ENCODE results near the gene AOAH. TPM values are rescaled to one million over a fixed set of nuclear protein-coding genes. Genes with fewer than 3 reads are reported as not detected.
"Not testable (repeated sequence)": the region's sequence is repeated elsewhere in the genome, so short reads cannot be mapped to it uniquely, and the experiment has no call there.

AOAH gene
- polyA plus RNA-seq, 1 donor: 17.8 TPM

DNA sequence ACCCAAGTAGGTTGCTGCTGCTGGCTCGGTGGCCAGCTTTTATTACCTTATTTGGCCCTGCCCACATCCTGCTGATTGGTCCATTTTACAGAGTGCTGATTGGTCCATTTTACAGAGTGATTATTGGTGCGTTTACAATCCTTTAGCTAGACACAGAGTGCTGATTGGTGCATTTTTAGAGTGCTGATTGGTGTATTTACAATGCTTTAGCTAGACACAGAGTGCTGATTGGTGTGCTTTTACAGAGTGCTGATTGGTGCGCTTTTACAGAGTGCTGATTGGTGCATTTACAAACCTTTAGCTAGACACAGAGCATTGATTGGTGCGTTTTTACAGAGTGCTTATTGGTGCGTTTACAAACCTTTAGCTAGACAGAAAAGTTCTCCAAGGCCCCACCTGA lies 219.7 kb downstream of the AOAH start:
- H3K4me3 ChIP-seq (ENCODE audit: low read length); H3K36me3 ChIP-seq (ENCODE audit: control insufficient read depth, insufficient read depth, low read length); H3K4me1 ChIP-seq (ENCODE audit: control insufficient read depth, insufficient read depth, low read length); H3K27ac ChIP-seq (ENCODE audit: low read length); DNase-seq; H3K27me3 ChIP-seq (ENCODE audit: control insufficient read depth, insufficient read depth, low read length); H3K9me3 ChIP-seq (ENCODE audit: control insufficient read depth, low read depth, low read length): not testable (repeated sequence)
- whole genome bisulfite sequencing (ENCODE audit: insufficient coverage, low lambda C conversion rate): no CpG with 5 or more reads among the region's 5 CpGs

DNA sequence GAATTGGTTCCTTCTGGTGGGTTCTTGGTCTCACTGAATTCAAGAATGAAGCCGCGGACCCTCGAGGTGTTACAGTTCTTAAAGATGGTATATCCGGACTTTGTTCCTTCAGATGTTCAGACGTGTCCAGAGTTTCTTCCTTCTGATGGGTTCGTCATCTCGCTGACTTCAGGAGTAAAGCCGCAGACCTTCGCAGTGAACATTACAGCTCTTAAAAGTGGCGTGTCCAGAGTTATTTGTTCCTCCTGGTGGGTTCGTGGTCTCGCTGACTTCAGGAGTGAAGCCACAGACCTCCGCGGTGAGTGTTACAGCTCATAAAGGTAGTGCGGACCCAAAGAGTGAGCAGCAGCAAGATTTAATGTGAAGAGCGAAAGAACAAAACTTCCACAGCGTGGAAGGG lies 220.1 kb downstream of the AOAH start:
- not testable (repeated sequence) for H3K36me3 ChIP-seq (ENCODE audit: control insufficient read depth, insufficient read depth, low read length); H3K9me3 ChIP-seq (ENCODE audit: control insufficient read depth, low read depth, low read length); H3K4me1 ChIP-seq (ENCODE audit: control insufficient read depth, insufficient read depth, low read length); H3K27me3 ChIP-seq (ENCODE audit: control insufficient read depth, insufficient read depth, low read length); H3K4me3 ChIP-seq (ENCODE audit: low read length); DNase-seq; H3K27ac ChIP-seq (ENCODE audit: low read length)
- 100% methylated on average over 1 of the region's 17 CpGs for WGBS (ENCODE audit: insufficient coverage, low lambda C conversion rate)

DNA sequence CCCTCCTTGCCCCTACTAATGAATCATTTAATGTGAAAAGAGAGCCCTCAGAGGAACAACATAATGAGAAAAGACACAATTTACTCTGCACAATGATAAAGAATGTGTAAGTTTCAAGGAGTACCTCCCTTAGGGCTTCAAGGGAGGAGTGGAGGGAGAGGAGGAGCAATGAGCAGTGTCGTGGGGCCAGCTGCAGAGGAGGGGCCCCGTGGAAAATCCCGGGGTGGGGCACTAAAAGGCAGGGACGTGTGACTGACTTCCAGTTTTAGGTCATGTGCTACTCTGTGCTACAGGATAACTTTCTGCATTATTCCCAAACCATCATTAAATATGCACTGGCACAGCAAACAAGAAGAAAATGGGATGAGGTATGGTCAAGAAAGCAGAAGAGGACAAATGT lies 226.5 kb downstream of the AOAH start:
- Histone ChIP-seq H3K36me3 (ENCODE audit: control insufficient read depth, insufficient read depth, low read length) (no peaks in the 10 kb centered on the region), H3K4me1 (ENCODE audit: control insufficient read depth, insufficient read depth, low read length) (no peaks in the 10 kb centered on the region), H3K4me3 (ENCODE audit: low read length) (no peak overlapping the region), H3K27me3 (ENCODE audit: control insufficient read depth, insufficient read depth, low read length) (no peaks in the 10 kb centered on the region), H3K27ac (ENCODE audit: low read length) (no peak overlapping the region), H3K9me3 (ENCODE audit: control insufficient read depth, low read depth, low read length) (no peaks in the 10 kb centered on the region)
- WGBS (ENCODE audit: insufficient coverage, low lambda C conversion rate): no CpG with 5 or more reads among the region's 4 CpGs
- DNase-seq: no peak

DNA sequence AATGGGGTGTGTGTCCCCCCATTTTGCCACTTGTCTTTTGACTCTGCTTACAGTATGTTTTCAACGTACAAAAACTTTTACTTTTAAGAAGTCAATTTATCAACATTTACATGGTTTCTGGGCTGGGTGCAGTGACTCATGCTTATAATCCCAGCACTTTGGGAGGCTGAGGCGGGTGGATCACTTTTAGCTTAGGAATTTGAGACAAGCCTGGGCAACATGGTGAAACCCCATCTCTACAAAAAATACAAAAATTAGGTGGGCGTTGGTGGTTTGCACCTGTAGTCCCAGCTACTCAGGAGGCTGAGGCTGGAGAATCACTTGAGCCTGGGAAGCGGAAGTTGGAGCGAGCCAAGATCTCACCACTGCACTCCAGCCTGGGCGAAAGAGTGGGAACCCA lies 227.1 kb downstream of the AOAH start:
- H3K27ac ChIP-seq (ENCODE audit: low read length); DNase-seq; H3K9me3 ChIP-seq (ENCODE audit: control insufficient read depth, low read depth, low read length); H3K27me3 ChIP-seq (ENCODE audit: control insufficient read depth, insufficient read depth, low read length); H3K4me3 ChIP-seq (ENCODE audit: low read length); H3K36me3 ChIP-seq (ENCODE audit: control insufficient read depth, insufficient read depth, low read length); H3K4me1 ChIP-seq (ENCODE audit: control insufficient read depth, insufficient read depth, low read length): not testable (repeated sequence)
- WGBS (ENCODE audit: insufficient coverage, low lambda C conversion rate): no CpG with 5 or more reads among the region's 6 CpGs

DNA sequence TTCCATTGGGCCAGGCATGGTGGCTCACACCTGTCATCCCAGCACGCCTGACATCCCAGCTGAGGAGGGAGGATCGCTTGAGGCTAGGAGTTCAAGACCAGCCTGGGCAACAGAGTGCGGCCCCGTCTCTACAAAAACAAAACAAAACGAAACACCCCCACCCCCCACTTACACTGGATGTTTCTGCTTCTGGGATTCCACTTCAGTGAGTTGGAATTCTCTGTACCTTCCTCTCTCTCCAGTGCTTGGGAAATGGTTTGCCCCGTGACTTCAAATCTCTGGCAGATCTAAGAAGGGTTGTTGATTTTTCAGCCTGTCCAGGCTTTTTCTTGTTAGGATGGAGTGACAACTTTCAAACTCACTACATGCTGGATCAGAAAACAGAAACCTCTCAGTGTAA lies 227.7 kb downstream of the AOAH start:
- no peak overlapping the region for H3K4me3 ChIP-seq (ENCODE audit: low read length)
- no peaks in the 10 kb centered on the region for H3K9me3 ChIP-seq (ENCODE audit: control insufficient read depth, low read depth, low read length)
- no peaks in the 10 kb centered on the region for H3K4me1 ChIP-seq (ENCODE audit: control insufficient read depth, insufficient read depth, low read length)
- no peak for DNase-seq
- H3K36me3 ChIP-seq (ENCODE audit: control insufficient read depth, insufficient read depth, low read length): no peaks in the 10 kb centered on the region
- WGBS (ENCODE audit: insufficient coverage, low lambda C conversion rate): 83% methylated on average over 1 of the region's 6 CpGs
- H3K27ac ChIP-seq (ENCODE audit: low read length): no peak overlapping the region
- H3K27me3 ChIP-seq (ENCODE audit: control insufficient read depth, insufficient read depth, low read length): no peaks in the 10 kb centered on the region

DNA sequence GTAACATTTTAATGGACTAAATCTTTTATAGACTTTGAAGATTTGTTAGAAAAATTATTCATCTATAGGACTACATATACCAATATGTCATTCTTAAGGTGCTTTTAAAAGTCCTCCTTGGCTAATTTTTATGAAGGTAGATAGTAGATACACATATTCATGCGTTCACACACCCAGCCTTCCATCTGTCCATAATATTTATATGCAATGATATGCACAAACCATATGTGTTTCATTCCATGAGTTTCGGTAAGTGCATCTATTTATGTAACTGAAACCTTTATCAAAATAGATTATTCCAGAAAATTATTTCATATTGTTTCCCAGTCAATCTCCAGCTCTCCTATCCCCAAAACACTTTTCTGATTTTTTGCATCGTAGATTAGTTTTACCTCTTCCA lies 233.0 kb downstream of the AOAH start:
- Histone ChIP-seq H3K4me1 (ENCODE audit: control insufficient read depth, insufficient read depth, low read length) (no peaks in the 10 kb centered on the region), H3K4me3 (ENCODE audit: low read length) (no peak overlapping the region), H3K9me3 (ENCODE audit: control insufficient read depth, low read depth, low read length) (no peaks in the 10 kb centered on the region), H3K27ac (ENCODE audit: low read length) (no peak overlapping the region), H3K27me3 (ENCODE audit: control insufficient read depth, insufficient read depth, low read length) (no peaks in the 10 kb centered on the region), H3K36me3 (ENCODE audit: control insufficient read depth, insufficient read depth, low read length) (no peaks in the 10 kb centered on the region)
- no peak for DNase-seq
- 93% methylated on average over 2 of the region's 3 CpGs for WGBS (ENCODE audit: insufficient coverage, low lambda C conversion rate)

DNA sequence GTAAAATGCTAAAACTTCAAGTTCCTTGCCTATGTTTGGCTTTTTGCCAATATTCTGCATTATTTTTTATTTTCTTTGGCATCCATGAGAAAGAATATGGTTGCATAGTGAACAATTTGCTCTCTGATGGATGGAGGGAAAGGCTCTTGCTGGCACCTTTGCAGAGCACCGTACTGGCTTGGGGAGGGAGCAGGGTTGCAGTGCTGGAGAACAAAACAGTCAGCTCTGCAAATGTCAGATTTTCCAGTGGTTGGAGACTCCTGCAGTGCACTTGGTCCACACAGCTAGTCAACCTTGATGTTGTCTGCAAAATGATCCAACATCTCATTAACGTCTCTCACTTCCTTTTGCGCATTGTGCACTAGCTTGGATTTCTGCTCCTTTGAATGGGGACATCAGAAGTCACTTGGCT lies 233.9 kb downstream of the AOAH start:
- H3K27ac ChIP-seq (ENCODE audit: low read length): no peak overlapping the region
- no peaks in the 10 kb centered on the region for H3K4me1 ChIP-seq (ENCODE audit: control insufficient read depth, insufficient read depth, low read length)
- no CpG with 5 or more reads among the region's 3 CpGs for WGBS (ENCODE audit: insufficient coverage, low lambda C conversion rate)
- H3K4me3 ChIP-seq (ENCODE audit: low read length): no peak overlapping the region
- no peaks in the 10 kb centered on the region for H3K27me3 ChIP-seq (ENCODE audit: control insufficient read depth, insufficient read depth, low read length)
- H3K36me3 ChIP-seq (ENCODE audit: control insufficient read depth, insufficient read depth, low read length): no peaks in the 10 kb centered on the region
- H3K9me3 ChIP-seq (ENCODE audit: control insufficient read depth, low read depth, low read length): no peaks in the 10 kb centered on the region
- DNase-seq: no peak

DNA sequence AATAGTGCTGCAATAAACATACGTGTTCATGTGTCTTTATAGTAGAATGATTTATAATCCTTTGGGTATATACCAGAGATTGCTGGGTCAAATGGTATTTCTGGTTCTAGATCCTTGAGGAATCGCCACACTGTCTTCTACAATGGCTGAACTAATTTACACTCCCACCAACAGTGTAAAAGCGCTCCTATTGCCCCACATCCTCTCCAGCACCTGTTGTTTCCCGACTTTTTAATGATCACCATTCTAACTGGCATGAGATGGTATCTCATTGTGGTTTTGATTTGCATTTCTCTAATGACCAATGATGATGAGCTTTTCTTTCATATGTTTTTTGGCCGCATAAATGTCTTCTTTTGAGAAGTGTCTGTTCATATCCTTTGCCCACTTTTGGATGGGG lies 235.6 kb downstream of the AOAH start:
- not testable (repeated sequence) for H3K4me3 ChIP-seq (ENCODE audit: low read length); H3K36me3 ChIP-seq (ENCODE audit: control insufficient read depth, insufficient read depth, low read length); DNase-seq; H3K27me3 ChIP-seq (ENCODE audit: control insufficient read depth, insufficient read depth, low read length); H3K9me3 ChIP-seq (ENCODE audit: control insufficient read depth, low read depth, low read length); H3K4me1 ChIP-seq (ENCODE audit: control insufficient read depth, insufficient read depth, low read length); H3K27ac ChIP-seq (ENCODE audit: low read length)
- no CpG with 5 or more reads among the region's 5 CpGs for WGBS (ENCODE audit: insufficient coverage, low lambda C conversion rate)

DNA sequence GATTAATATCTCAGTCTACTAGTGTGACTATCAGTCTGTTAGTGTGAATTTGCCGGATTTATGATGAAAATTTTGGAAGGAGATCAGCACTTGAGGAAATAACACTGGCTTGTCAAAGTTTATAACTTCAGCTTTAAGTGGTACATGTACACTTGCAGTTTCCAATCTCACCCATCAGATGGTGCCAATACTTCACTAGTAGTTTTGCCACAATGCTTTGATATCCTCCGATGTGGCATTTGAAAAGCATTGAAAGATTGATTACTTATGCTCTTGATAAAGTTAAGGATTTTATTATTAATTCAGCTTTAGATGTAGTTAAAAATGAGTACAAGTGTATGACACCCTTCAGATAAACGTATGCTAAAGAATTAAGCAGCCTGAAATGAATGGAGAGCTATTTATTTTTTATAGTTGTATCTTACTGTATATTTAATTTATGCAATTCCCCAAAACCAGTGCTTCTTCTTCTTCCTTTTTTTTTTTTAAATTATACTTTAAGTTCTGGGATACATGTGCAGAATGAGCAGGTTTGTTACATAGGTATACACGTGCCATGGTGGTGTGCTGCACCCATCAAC lies 236.4 kb downstream of the AOAH start:
- peak; percentile 33 to 51 for DNase-seq
- Histone ChIP-seq H3K36me3 (ENCODE audit: control insufficient read depth, insufficient read depth, low read length) (no peaks in the 10 kb centered on the region), H3K27me3 (ENCODE audit: control insufficient read depth, insufficient read depth, low read length) (no peaks in the 10 kb centered on the region), H3K27ac (ENCODE audit: low read length) (no peak overlapping the region), H3K9me3 (ENCODE audit: control insufficient read depth, low read depth, low read length) (no peaks in the 10 kb centered on the region), H3K4me1 (ENCODE audit: control insufficient read depth, insufficient read depth, low read length) (no peaks in the 10 kb centered on the region), H3K4me3 (ENCODE audit: low read length) (no peak overlapping the region)
- WGBS (ENCODE audit: insufficient coverage, low lambda C conversion rate): no CpG with 5 or more reads among the region's 4 CpGs

DNA sequence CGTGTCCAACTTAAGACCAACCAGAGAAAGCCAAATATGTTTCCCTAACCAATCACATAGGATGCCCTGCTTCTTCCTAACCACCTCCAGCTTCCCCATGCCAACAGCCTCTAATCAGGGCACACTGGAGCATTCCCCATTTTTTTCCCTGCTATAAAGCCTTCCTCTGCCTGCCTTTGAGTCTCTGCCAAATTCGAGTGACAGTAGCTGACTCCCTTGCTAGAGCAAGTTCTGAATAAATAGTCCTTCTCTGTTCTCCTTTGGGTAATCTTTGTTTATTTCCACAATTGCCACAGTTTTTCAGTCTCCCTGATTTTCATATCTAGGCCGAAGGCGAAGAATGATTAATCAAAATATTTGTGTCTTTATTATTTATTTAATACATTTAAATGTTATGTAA lies 238.0 kb downstream of the AOAH start:
- no peaks in the 10 kb centered on the region for H3K4me1 ChIP-seq (ENCODE audit: control insufficient read depth, insufficient read depth, low read length)
- DNase-seq: no peak
- 100% methylated on average over 2 of the region's 4 CpGs for WGBS (ENCODE audit: insufficient coverage, low lambda C conversion rate)
- H3K9me3 ChIP-seq (ENCODE audit: control insufficient read depth, low read depth, low read length): no peaks in the 10 kb centered on the region
- H3K27me3 ChIP-seq (ENCODE audit: control insufficient read depth, insufficient read depth, low read length): no peaks in the 10 kb centered on the region
- H3K4me3 ChIP-seq (ENCODE audit: low read length): no peak overlapping the region
- no peaks in the 10 kb centered on the region for H3K36me3 ChIP-seq (ENCODE audit: control insufficient read depth, insufficient read depth, low read length)
- H3K27ac ChIP-seq (ENCODE audit: low read length): no peak overlapping the region

DNA sequence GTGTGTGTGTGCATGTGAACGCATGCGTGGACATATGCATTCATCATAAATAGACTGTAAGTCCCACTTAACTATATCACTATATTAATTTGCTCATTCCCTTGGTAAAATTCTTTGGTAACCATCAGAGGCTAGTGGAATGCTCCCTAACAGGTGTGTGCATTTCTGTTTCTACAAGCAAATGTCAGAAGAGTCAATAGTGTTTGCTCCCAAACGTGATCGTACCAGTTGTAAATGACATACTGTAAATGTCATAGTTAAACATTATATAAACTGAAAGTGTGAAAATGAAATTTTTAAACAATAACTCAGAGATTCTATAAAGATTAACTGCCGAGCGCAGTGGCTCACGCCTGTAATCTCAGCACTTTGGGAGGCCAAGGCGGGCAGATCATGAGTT lies 240.0 kb downstream of the AOAH start:
- H3K27me3 ChIP-seq (ENCODE audit: control insufficient read depth, insufficient read depth, low read length): no peaks in the 10 kb centered on the region
- H3K27ac ChIP-seq (ENCODE audit: low read length): no peak overlapping the region
- no peak overlapping the region for H3K4me3 ChIP-seq (ENCODE audit: low read length)
- peak in 1 of 2 donors; percentile 22 for DNase-seq
- WGBS (ENCODE audit: insufficient coverage, low lambda C conversion rate): 0% methylated on average over 2 of the region's 8 CpGs
- H3K4me1 ChIP-seq (ENCODE audit: control insufficient read depth, insufficient read depth, low read length): no peaks in the 10 kb centered on the region
- H3K36me3 ChIP-seq (ENCODE audit: control insufficient read depth, insufficient read depth, low read length): no peaks in the 10 kb centered on the region
- no peaks in the 10 kb centered on the region for H3K9me3 ChIP-seq (ENCODE audit: control insufficient read depth, low read depth, low read length)
